CD4-positive, alpha-beta T cell treated with Interleukin-4 for 4 hours (primary cell): ENCODE data around the gene MBD3L2B.
"Not testable (repeated sequence)": the region's sequence is repeated elsewhere in the genome, so short reads cannot be mapped to it uniquely, and the experiment has no call there.

Source experiments
- DNase-seq: peaks from one replicate; pipeline ENCODE4 v3.0.0-alpha.2; 2020

Gene MBD3L2B

GRCh38 chr19:7021331-7021730 is at the start of gene MBD3L2B:
Gene MBD3L2B (minus strand): TSS chr19:7021431. CDS start chr19:7021397, 34 bp downstream.
- not testable (repeated sequence) for DNase-seq

DNA sequence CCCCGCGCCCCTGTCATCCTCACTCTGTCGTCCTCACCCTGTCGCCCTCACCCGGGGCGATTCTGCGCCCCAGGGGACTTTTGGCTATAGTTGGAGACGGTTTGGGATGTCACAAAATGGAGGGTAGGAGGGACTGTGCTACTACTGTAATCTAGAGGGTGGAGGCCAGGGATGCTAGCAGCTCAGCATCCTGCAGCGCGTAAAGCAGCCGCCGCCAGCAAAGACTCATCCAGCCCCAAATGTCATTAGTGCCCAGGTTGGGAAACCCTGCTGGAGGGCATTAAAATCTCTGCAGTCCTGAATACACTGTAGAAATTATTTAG is 48.6 kb upstream of the MBD3L2B start:
- no peak for DNase-seq

DNA sequence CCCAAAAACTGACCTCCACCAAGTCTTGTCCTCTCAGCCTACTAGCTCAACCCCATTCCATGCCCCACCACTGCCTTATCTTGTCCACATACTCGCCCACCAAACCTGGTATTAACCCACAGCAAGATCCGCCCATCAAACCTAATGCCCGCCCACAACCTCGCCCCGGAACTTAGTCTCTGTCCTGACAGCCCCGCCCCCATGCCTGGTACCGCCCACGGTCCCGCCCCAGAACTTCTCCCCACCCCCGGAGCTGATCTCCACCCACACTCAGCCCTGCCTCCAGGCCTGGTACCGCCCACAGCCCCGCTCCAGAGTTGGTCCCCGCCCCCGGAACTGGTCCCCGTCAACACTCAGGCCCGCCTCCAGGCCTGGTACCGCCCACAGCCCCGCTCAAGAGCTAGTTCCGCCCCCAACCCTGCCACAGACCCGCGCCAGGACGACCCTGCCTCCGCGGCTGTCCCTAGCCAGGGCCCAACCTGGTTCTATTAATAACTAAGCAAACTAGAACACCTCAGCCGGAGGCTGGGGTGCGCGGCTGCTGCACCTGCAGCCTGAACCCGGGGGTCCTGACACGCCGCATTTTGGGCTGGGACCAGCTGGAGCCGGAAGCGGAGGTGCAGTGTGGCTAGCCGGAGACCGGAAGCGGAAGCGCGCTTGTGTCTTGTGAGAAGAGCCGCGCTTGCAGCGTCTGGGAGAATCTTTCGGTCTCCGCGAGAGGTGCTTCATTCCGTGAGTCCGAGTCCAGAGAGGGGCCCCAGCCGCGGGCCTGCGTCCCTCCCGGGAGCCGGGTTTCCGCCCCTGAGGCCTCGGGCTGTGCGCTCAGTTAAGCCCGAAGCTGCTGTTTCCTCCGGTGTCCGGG is 48.0 kb upstream of the MBD3L2B start, which contains the start of gene ZNF557:
Gene ZNF557 (plus strand): TSS at position 662 of the 862 bp plus-strand sequence. CDS start 5,372 bp downstream, outside the sequence.
- peak; percentile 97 for DNase-seq

DNA sequence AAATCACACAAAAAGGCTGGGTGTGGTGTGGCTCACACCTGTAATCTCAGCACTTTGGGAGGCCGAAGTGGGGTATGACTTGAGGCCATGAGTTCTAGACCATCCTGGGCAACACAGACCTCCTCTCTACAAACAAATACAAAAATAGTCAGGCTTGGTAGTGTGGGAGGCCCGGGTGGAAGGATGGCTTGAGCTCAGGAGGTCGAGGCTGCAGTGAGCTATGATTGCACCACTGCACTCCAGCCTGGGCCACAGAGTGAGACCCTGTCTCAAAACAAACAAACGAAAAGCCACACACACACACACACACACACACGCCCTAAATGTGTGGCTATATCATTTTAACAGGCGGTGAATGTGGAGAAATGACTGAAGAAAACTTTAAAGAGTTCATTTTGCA is 47.4 kb upstream of the MBD3L2B start:
- no peak for DNase-seq

DNA sequence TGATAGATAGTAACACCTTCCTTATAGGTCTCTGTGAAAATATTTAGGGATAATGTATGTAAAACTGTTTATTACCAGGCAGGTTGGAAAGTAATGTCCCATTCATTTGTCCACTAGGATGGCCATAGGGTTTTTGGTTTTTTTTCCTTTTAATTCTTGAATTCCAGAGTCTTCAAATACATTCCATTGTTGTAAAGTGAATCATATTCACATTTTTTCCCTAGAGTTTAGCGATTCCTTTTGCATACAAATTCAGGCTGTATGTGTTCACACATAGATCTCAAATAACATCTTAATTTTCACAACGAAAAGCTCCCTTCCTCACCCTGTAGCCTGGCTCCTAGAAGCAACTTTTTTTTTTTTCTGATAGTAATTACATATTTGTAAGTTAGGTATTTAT is 46.5 kb upstream of the MBD3L2B start:
- no peak for DNase-seq

GRCh38 chr19:7067122-7067521 is 45.9 kb upstream of the MBD3L2B start:
- DNase-seq, result not testable (repeated sequence)

DNA sequence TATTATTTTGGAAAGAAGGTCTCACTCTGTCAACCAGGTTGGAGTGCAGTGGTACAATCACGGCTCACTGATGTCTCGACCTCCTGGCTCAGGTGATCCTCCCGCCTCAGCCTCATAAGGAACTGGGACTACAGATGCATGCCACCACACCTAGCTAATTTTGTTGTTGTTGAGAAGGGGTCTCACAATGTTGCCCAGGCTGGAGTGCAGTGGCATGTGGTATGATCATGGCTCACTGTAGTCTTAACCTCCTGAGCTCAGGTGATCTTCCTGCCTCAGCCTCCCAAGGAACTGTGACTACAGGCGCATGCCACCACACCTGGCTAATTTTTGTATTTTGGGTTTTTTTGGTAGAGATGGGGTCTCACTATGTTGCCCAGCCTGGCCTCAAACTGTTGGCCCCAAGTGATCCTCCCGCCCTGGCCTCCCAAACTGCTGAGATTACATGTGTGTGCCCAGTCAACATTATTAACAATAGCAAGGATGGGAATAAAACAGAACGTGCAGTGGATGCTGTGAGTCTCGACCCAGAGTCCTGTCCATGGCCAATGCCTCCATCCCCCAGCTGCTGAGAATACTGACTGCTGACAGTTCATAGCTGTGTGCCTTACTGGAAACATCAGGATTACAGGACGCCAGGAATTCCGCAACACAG is 42.7 kb upstream of the MBD3L2B start:
- no peak for DNase-seq

DNA sequence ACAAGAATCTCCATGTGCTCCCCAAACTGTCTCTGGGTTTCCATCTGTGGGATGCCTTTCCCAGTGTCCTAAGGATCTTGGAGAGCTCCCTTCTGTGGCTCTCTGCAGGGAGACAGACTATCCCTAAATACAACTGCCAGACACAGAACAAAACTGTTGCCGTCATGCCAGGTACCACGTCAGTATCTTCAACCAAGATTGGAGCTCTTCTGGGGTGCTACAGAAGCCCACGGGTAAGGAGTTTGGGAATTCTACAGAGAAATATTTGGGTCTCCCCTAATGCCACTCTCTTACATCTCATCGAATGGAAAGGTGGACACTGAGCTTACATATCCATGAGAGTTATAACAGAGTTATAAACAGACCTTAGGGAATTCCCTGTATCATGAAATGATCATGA is 42.1 kb upstream of the MBD3L2B start:
- no peak for DNase-seq

DNA sequence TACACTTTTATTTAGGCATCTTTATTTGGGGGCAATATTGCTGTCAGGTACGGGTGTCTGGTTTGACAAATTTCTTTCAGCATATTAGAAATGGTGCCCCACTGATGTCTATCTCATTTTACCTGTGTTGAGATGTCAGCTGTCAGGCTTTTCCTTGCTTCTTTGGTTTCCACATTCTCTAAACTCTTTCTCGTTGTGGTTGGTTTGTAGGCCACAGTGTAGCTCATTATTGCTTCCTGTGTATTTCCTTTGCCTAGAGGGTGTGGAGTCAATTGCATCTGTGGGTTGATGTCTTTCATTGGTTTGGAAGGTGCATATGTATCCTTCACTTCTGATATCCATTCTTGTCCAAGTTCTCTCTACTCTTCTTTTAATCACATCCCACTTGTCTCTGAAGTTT is 38.7 kb upstream of the MBD3L2B start:
- not testable (repeated sequence) for DNase-seq

DNA sequence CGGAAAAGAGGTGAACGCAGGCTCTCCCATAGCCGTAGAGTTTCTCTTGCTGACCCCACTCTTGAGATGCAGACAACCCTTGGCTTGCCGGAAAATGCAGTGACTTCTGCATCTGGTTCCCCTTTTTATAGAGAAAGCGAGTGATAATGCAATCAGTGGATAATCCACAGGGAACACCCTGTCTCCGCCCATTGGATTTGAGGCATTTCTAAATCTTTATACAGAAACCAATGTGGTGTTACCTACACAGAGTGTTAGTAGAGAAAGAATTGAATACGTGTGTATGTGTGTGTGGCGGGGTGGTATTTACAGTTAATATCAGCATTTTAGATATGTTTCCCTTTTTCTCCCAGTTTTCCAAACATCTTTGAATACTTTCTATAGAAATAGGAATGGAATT is 37.3 kb upstream of the MBD3L2B start, which contains the start of gene MBD3L3:
Gene MBD3L3 (minus strand): TSS at position 101 of the 400 bp plus-strand sequence. CDS start 71 bp downstream, at position 30.
- DNase-seq, result not testable (repeated sequence)

- DNase-seq, result not testable (repeated sequence)
Observed at GRCh38 chr19:7056371-7056770, 35.1 kb upstream of the MBD3L2B start.

DNA sequence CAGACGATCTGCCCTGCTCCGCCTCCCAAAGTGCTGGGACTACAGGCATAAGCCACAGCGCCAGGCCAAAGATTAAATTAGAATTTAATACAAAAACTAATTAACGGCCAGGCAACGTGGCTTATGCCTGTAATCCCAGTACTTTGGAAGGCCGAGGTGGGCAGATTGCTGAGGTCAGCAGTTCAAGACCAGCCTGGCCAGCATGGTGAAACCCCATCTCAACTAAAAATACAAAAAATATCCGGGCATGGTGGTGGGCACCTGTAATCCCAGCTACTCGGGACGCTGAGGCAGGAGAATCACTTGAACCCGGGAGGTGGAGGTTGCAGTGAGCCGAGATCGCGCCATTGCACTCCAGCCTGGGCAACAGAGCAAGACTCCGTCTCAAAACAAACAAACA is 34.4 kb upstream of the MBD3L2B start:
- DNase-seq, result not testable (repeated sequence)

GRCh38 chr19:7054635-7055368 is 33.6 kb upstream of the MBD3L2B start:
- not testable (repeated sequence) for DNase-seq

DNA sequence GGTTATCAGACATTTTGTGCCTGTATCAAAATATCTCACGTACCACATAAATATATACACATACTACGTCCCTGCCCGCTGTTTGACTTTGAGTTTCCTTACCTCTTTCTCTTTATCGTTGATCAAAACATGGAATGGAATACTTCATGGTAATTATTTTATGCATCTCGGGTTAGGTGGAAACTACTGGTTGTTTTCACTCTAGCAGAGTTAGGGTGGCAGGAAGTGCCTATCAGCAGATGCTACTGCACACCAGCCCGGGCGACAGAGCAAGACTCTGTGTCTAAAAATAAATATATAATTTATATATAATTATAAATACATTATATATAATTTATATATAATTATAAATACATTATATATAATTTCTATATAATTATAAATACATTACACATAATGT is 31.7 kb upstream of the MBD3L2B start:
- DNase-seq, result not testable (repeated sequence)

- DNase-seq, result not testable (repeated sequence)
Observed at GRCh38 chr19:7051421-7051820, 30.2 kb upstream of the MBD3L2B start.

- DNase-seq, result not testable (repeated sequence)
Observed at GRCh38 chr19:7049021-7049420, 27.8 kb upstream of the MBD3L2B start, which contains the start of gene MBD3L2. Gene MBD3L2 (plus strand): TSS chr19:7049321. CDS start chr19:7049374, 53 bp downstream.

GRCh38 chr19:7041563-7041962 is 20.3 kb upstream of the MBD3L2B start:
- DNase-seq, result not testable (repeated sequence)

GRCh38 chr19:7040079-7040478 is 18.8 kb upstream of the MBD3L2B start, which contains the start of gene MBD3L4:
Gene MBD3L4 (minus strand): TSS chr19:7040179. CDS start chr19:7040144, 35 bp downstream.
- not testable (repeated sequence) for DNase-seq

DNA sequence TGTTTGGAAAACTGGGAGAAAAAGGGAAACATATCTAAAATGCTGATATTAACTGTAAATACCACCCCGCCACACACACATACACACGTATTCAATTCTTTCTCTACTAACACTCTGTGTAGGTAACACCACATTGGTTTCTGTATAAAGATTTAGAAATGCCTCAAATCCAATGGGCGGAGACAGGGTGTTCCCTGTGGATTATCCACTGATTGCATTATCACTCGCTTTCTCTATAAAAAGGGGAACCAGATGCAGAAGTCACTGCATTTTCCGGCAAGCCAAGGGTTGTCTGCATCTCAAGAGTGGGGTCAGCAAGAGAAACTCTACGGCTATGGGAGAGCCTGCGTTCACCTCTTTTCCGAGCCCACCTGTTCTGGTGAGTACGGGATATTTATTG is 9.0 kb upstream of the MBD3L2B start, which contains the start of gene MBD3L5:
Gene MBD3L5 (plus strand): TSS at position 301 of the 400 bp plus-strand sequence. CDS start 34 bp downstream, at position 335.
- not testable (repeated sequence) for DNase-seq

DNA sequence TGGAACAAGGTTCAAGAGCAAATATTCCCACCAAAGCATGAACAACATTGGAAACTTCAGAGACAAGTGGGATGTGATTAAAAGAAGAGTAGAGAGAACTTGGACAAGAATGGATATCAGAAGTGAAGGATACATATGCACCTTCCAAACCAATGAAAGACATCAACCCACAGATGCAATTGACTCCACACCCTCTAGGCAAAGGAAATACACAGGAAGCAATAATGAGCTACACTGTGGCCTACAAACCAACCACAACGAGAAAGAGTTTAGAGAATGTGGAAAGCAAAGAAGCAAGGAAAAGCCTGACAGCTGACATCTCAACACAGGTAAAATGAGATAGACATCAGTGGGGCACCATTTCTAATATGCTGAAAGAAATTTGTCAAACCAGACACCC is 7.6 kb upstream of the MBD3L2B start:
- DNase-seq, result not testable (repeated sequence)

DNA sequence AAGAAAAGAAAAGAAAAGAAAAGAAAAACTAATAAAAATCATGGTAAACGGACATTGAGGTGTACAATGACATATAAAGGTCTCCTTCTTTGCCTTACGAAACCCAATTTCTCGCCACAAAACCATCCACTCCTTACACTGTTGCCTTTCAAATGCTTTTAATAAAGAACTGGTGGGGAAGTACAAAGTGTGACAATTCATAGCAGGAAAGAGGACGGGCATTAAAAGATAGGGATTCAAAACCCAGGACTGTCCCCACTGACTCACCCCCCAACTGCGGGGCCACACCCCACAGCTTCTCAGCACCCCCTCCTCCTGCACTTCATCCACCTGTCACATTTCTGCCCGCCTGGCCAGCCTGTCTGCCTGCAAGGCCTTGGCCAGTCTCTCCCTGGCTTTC is 2.4 kb downstream of the MBD3L2B start:
- DNase-seq, result no peak

GRCh38 chr19:7013678-7014077 is 7.6 kb downstream of the MBD3L2B start:
- DNase-seq, result peak; percentile 35
